ENCODE results near the gene ATOH8. TPM values are rescaled to one million over a fixed set of nuclear protein-coding genes. Genes with fewer than 3 reads are reported as not detected.

Gene ATOH8
- total RNA-seq, 1 experiment from 2014 or later: 0.20 TPM

DNA sequence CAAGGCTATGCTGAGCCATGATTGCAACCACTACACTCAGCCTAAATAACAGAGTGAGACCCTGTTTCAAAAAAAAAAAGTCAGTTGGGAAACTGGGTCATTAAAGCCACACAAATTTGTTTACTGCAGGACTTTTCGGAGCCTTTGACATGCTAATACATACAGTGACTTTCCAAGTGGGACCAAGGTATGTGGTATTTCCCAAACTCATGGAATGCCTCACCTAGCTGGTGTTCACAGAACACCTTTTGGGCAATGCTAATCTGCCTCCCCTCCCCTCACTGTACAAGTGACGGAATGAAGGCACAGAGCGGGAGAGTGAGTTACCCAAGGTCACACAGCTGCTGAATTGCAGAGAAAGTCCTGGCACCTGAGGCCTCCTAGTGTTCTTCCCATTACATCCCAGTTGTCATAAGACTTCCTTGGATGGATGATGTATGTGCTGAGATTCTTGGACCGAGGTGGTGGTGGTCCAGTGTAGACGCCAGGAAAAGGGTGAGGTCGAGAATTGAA lies 30.7 kb downstream of the ATOH8 start:
- Histone ChIP-seq H4K8ac (replicated peaks; ENCODE audit: insufficient read length, low read depth, low read length) (no peak overlapping the region), H3K23ac (ENCODE audit: insufficient read length, low read depth, low read length) (no peak overlapping the region), H2BK12ac (ENCODE audit: insufficient read length, low read depth, low read length) (no peak overlapping the region), H4K91ac (ENCODE audit: insufficient read length, low read depth, low read length) (no peak overlapping the region), H3K4ac (ENCODE audit: low read depth, low read length) (no peak overlapping the region), H3T11ph (ENCODE audit: low read length) (no peak overlapping the region), H2BK20ac (ENCODE audit: low read depth, low read length, poor library complexity, severe bottlenecking) (no peak overlapping the region), H3K18ac (ENCODE audit: insufficient read length, low read depth, low read length) (no peak overlapping the region), H2AFZ (ENCODE audit: low read length) (no peak overlapping the region), H3K14ac (ENCODE audit: insufficient read depth, low read length) (no peak overlapping the region), H3K4me1 (ENCODE audit: insufficient read depth, low read length) (no peaks in the 10 kb centered on the region), H4K5ac (ENCODE audit: insufficient read length, low read depth, low read length) (no peak overlapping the region), H3K79me2 (ENCODE audit: insufficient read depth, low read length) (no peaks in the 10 kb centered on the region), H2AK5ac (ENCODE audit: insufficient read length, low read length) (no peak overlapping the region), H2BK15ac (ENCODE audit: low read depth, low read length) (no peak overlapping the region), H2BK5ac (ENCODE audit: insufficient read length, low read length) (no peak overlapping the region), H2BK120ac (ENCODE audit: low read depth, low read length, poor library complexity, severe bottlenecking) (no peak overlapping the region), H3K23me2 (ENCODE audit: insufficient read length, low read depth, low read length, poor library complexity, severe bottlenecking) (no peaks in the 10 kb centered on the region), H3K9ac (ENCODE audit: extremely low read depth, insufficient read length, low read length) (no peak overlapping the region), H3K27ac (ENCODE audit: insufficient read length, low read depth, low read length) (no peak overlapping the region), H3K27me3 (ENCODE audit: insufficient read depth, low read length) (no peaks in the 10 kb centered on the region), H3K56ac (ENCODE audit: insufficient read length, low read depth, low read length) (no peak overlapping the region), H3K79me1 (ENCODE audit: insufficient read depth, low read depth, low read length, poor library complexity, severe bottlenecking) (no peaks in the 10 kb centered on the region), H3K9me3 (ENCODE audit: control insufficient read depth, low read depth, low read length) (no peaks in the 10 kb centered on the region), H4K20me1 (ENCODE audit: control insufficient read depth, insufficient read depth, insufficient read length) (no peaks in the 10 kb centered on the region), H3K4me2 (ENCODE audit: insufficient read depth, insufficient read length, low read length) (no peak overlapping the region)
- H3K27me3 Mint-ChIP-seq (ENCODE audit: low read depth): peaks cover 3% of the 10 kb centered on the region; the same call in 1 of the 2 replicates
- H3K36me3 Mint-ChIP-seq (ENCODE audit: insufficient read depth in 1 of 3, low read depth in 3 of 3): no peaks in the 10 kb centered on the region; a peak in 1 of 7 replicates
- H3K4me1 Mint-ChIP-seq: peaks cover 4 to 14% of the 10 kb centered on the region in 2 experiments; a peak in 3 of 4 replicates
- no peak overlapping the region for H3K27ac Mint-ChIP-seq
- WGBS (ENCODE audit: extremely low coverage, insufficient read length, low lambda C conversion rate): no CpG with 5 or more reads among the region's 6 CpGs
- no peaks in the 10 kb centered on the region for H3K9me3 Mint-ChIP-seq
- TF ChIP-seq, protein P1, sequence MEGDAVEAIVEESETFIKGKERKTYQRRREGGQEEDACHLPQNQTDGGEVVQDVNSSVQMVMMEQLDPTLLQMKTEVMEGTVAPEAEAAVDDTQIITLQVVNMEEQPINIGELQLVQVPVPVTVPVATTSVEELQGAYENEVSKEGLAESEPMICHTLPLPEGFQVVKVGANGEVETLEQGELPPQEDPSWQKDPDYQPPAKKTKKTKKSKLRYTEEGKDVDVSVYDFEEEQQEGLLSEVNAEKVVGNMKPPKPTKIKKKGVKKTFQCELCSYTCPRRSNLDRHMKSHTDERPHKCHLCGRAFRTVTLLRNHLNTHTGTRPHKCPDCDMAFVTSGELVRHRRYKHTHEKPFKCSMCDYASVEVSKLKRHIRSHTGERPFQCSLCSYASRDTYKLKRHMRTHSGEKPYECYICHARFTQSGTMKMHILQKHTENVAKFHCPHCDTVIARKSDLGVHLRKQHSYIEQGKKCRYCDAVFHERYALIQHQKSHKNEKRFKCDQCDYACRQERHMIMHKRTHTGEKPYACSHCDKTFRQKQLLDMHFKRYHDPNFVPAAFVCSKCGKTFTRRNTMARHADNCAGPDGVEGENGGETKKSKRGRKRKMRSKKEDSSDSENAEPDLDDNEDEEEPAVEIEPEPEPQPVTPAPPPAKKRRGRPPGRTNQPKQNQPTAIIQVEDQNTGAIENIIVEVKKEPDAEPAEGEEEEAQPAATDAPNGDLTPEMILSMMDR (conservative IDR thresholded peaks at IDR 0.05): no peak
- no peak overlapping the region for H3K4me3 Mint-ChIP-seq
- DNase-seq: no peak
